Activated CD8-positive, alpha-beta memory T cell treated with anti-CD3 and anti-CD28 coated beads, Interleukin-2, amount 50 U/mL, for 24 hours (primary cell): ENCODE results near the gene IPMK.
"Not testable (repeated sequence)": the region's sequence is repeated elsewhere in the genome, so short reads cannot be mapped to it uniquely, and the experiment has no call there.

Source experiments
- DNase-seq: peaks from one replicate; pipeline ENCODE4 v3.0.0-alpha.2; 2020; ENCODE audit errors: extremely low read depth

IPMK gene

DNA sequence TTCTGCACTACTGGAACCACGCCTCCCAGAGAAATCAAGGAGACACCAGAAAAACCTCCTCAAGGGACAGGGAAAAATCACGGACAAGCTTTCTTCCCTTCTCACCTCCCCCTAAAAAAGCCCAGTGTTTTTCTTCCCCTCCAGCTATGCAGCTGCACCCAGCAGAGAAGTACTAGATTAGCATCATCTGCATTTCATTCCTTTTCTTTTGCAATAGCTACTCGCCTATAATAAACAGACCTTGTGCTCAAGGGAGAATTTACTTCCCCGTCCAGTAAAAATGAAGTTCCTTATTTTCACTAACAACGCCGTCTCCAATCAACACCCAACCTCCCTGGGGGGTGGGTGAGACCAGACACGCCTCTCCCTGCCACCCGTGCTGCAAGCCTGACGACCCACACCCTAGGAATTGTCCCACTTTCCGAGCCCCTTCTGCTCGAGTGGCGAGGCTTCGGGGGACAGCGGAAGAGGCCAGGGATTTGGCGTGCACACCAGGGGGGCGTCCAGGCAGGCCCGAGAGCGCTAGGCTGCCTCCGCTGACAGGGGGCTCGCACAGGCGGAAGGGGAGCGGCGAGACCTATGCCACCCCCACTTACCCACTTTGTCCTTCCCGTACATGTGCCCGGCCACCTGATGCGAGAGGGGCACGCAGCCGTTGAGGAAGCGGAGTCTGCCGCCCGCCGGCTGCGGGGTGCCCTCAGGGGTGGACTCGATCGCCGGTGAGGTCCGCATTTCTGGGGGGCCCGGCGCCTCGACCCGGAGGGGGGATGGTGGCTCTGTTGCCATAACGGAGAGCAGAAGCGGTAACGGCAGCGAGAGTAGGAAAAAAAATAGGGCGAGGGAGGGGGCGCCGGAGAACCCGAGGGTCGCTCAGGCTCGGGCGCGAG, 625 bp downstream of the IPMK start:
- DNase-seq, result no peak

DNA sequence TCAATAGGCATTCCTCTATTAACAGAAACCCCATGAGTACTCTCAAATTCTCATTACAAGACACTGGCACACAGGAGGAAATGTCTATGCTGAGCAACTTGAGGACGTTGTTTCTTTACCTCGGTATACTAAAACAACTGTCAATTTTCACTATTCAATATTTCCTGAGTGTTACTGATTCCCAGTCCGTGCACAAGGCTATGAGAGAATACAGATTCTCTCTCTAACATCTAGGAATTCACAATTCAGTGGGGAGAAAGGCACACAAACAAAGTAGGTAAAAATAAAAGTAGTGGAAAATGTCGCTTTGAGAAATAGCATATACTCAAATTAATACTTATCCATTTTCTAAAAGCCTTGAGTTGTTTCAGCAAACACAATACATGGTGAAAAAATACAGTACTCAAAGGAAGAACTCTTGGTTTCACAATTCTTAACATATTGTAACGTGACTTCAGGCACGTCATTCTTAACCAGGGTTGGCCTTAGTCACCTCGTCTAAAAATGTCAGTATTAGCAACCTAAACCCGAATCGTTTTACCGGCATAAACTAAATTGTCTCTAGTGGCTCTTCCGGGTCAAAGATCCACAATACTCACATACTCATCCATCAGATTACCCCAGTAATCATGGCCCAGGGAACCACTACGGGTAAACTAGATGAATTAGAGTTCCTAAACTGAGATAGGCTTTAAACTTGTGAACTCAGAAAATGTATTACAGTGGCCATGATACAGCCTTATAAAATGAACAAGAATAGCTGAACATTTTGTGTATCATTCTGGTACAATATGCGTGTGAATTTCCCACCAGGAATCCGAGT, 1.5 kb downstream of the IPMK start:
- DNase-seq, result no peak

DNA sequence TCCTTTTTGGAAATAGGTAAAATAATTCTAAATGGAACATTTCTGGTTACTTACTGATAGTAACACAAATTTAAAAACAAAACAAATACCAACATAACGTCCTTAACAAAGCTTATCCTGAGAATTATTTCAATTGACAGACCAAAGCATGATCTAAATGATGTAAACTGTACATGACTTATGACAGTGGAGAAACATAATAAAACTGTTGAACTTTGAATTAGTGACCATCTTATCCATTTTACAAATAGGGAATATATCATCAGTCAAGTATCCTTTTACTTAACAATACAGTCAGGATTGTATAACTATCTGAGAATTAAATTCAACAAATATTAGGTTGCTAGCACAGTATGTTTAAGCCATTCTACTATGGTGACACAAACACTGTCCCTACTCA, 2.4 kb downstream of the IPMK start:
- DNase-seq, result no peak

DNA sequence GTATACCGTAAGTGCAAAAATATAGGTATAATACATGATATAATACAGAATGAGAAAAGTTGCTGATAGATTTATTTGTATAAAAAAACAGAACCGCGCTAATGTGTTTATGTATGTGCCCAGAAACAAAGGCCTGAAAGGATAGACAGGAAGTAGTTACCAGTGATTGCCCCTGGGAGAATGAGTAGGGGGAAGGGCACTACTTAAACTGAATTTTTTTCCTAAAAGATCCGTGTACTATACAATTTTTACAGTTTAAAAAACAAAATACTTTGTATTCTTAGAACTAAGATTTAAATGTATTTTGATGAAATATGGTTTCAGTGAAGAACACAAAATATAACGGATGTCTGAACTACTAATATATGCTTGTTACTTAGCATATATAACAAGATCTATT, 2.9 kb downstream of the IPMK start:
- DNase-seq, result no peak

DNA sequence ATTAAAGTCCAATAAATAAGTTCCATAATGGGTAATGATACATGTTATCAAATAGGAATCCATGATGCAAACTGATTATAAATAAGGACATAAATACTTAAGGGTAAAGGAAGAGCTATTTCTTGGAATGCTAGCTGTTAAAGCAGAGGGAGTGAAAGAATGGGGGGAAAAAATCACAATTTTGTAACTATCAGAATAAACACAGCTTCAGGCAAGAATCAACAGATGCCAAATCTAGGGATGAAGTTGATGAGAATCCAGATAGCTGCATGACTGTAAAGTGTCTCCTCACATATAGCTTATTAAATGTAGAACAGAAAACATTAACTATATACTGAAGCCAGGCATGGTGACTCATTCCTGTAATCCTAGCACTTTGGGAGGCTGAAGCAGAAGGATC, 4.9 kb downstream of the IPMK start:
- DNase-seq, result no peak

DNA sequence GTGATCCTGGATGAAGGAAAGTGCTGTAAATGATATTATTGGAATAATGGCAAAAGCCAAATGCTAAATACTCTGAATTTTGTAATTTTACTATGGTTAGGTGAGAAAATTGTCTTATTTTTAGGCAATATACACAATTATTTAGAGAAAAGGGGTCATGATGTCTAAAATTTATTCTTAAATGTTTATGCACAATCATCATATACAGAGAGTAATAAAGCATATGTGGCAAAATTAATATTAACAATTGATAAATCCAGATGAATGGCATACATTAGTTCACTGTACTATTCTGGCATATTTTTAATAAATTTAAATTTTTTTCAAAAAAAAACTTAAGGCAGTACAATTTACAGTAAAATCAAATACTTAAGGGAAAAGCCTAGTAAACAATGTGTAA, 7.4 kb downstream of the IPMK start:
- DNase-seq, result no peak

DNA sequence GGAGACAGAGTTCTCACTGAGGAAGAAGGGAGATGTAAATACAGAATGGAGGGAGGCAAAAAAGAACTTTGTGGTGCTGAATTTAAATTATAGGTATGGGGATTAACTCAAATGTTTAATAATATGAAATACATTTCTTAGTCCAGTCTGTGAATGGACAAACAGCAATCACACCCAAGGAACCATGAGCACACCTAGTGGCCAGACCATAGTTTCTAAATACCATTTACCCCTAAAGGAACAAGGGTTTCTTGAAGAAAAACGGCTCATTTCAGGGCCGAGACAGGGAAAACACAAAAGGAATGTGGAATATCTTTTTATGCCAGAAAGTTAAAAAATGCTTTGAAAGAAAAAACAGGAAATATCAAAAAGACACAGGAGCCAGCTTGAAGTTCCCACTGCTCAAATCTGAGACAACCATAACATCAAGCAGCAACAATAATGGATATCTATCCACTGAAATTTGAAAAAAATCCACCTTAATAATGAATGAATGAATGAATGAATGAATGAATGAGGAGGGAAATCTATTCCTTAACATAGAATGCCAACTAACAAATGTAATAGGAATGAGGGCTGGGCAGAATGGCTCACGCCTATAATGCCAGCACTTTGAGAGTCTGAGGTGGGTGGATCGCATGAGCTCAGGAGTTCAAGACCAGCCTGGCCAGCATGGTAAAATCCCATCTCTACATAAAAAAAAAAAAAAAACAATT, 8.6 kb downstream of the IPMK start:
- no peak for DNase-seq

DNA sequence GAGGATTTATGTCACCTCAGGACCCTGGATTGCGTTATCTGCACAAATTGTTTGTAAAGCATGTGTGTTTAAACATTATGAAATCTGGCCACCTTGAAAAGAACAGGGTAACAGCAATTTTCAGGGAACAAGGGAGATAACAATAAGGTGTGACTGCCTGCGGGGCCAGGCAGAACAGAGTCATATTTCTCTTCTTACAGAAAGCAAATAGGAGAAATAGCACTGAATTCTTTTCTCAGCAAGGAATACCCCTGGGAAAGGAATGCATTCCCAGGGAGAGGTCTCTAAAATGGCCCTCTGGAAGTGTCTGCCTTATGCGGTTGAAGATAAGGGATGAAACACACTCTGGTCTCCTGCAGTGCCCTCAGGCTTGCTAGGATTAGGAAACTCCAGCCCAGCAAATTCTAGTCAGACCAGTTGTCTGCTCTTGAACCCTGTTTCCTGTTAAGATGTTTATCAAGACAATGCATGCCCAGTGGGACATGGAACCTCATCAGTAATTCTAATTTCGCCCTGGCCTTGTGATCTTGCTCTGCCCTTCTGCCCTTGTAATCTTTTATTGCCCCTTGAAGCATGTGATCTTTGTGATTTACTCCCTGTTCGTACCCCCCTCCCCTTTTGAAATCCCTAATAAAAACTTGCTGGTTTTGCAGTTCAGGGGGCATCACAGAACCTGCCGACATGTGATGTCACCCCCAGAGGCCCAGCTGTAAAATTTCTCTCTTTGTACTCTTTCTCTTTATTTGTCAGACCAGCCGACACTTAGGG, 11.5 kb downstream of the IPMK start:
- DNase-seq, result not testable (repeated sequence)

DNA sequence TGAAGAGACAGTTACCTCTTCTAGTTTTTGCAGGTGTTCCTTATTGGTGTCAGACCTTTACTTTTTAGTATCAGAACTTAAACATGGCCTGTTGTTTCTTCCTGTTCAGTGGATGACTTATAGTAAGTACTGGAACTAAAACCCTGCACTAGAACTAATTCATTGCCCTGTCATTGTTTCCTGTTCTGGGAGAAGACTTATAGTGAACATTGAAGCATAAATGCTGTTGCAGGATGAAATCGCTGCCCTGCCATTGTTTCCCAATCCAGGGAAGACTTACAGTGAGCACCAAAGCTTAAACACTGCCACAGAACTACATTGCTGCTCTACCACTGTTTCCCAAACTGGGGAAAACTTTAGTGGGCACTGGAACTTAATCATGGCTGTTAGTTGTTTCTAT, 13.1 kb downstream of the IPMK start:
- no peak for DNase-seq

DNA sequence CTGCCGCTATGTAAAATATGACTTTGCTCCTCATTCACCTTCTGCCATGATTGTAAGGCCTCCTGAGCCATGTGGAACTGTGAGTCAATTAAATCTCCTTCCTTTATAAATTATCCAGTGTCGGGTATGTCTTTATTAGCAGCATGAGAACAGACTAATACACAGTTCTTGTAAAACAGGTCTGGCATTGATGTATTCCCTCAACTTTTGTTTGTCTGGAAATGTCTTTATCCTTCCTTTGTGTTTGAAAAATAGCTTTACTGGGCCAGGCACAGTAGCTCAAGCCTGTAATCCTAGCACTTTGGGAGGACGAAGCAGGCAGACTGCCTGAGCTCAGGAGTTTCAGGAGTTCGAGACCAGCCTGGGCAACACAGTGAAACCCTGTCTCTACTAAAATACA, 14.5 kb downstream of the IPMK start:
- DNase-seq, result no peak

DNA sequence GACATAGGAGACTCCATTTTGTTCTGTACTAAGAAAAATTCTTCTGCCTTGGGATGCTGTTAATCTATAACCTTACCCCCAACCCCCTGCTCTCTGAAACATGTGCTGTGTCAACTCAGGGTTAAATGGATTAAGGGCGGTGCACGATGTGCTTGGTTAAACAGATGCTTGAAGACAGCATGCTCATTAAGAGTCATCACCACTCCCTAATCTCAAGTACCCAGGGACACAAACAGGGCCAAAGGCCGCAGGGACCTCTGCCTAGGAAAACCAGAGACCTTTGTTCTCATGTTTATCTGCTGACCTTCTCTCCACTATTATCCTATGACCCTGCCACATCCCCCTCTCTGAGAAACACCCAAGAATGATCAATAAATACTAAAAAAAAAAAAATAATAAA, 23.0 kb downstream of the IPMK start:
- DNase-seq, result not testable (repeated sequence)

DNA sequence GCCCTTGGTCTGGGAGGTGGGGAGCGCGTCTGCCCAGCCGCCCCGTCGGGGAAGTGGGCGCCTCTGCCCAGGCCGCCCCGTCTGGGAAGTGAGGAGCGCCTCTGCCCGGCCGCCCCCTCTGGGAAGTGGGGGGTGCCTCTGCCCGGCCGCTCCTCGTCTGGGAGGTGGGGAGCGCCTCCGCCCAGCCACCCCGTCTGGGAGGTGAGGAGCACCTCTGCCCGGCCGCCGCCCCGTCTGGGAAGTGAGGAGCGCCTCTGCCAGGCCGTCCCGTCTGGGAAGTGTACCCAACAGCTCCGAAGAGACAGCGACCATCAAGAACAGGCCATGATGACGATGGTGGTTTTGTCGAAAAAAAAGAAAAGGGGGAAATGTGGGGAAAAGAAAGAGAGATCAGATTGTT, 23.5 kb downstream of the IPMK start:
- DNase-seq, result not testable (repeated sequence)

DNA sequence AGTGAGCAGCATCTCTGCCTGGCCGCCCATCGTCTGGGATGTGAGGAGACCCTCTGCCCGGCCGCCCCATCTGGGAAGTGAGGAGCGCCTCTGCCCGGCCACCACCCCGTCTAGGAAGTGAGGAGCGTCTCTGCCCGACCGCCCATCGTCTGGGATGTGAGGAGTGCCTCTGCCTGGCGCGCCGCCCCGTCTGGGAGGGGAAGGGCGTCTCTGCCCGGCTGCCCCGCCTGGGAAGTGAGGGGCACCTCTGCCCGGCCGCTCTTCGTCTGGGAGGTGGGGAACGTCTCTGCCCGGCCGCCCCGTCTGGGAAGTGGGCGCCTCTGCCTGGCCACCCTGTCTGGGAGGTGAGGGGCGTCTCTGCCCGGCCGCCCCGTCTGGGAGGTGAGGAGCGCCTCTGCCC, 23.9 kb downstream of the IPMK start:
- not testable (repeated sequence) for DNase-seq

DNA sequence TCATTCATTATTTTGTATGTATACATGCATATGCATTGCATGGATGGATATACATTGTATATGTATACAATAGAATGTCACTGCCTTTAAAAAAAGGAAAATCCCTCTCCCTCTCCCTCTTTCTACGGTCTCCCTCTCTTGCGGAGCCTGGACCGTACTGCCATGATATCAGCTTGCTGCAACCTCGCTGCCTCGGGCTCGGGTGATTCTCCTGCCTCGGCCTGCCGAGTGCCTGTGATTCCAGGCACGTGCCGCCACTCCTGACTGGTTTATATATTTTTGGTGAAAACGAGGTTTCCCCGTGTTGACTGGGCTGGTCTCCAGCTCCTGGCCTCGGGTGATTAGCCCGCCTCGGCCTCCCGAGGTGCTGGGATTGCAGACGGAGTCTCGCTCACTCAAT, 24.4 kb downstream of the IPMK start:
- DNase-seq, result no peak

DNA sequence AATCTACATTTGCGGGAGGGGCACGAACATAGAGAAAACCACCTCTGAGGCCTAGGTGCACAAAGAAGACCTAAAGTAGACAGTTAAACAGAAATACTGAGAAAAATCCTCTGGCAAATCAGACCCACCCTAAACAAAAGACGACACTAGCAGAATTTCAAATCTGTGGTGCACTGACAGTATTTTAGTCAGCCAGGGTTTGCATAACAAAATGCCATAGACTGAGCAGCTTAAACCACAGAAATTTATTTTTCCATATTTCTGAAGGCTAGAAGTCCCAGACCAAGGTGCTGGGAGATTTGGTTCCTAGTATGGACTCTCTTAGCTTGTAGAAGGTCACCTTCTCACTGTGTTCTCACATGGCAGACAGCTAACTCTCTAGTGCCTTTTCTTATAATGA, 26.3 kb downstream of the IPMK start:
- DNase-seq, result no peak

DNA sequence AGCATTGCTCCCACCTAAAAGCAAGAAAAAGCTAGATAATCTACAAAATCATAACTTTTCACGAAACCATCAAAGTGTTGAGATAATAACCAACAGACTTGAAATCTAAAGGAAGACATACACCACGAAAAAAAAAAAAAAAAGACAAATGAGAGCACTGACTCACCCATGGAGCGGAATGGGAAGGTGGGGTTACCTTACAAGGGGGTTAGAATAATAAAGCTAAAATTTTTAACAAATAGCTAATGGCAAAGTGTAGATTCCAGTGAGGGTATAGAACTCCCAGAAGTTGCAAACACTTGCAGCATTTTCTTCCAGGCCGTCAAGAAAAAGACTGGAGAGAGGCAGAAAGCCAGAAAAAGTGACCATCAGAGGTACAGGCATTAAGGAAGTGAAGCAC, 27.2 kb downstream of the IPMK start:
- no peak for DNase-seq

DNA sequence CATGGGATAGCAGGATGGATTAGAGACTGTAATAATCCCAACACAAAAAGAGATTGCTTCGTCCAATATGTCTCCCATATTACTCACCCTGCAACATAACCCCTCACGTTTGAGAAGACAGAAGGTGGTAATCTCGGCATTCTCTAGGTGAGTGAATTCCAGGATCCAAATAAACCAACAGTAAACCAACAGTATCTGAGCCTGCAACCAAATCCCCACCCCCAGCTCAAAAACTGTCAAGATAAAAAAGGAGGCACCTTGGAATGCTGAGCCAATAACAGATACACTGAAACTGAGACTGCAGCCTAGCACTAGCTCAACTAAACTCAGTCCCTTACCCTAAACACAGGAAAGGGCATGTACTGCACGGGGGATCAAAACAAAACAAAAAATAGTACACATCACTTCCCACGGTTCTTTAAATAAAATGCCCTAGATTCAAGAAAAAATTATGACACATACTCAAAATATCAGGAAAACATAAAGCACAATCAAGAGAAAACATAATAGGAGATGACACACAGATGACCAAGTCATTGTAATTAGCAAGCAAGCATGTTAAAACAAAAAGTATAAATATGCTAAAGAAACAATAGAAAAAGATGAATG, 28.0 kb downstream of the IPMK start:
- no peak for DNase-seq

DNA sequence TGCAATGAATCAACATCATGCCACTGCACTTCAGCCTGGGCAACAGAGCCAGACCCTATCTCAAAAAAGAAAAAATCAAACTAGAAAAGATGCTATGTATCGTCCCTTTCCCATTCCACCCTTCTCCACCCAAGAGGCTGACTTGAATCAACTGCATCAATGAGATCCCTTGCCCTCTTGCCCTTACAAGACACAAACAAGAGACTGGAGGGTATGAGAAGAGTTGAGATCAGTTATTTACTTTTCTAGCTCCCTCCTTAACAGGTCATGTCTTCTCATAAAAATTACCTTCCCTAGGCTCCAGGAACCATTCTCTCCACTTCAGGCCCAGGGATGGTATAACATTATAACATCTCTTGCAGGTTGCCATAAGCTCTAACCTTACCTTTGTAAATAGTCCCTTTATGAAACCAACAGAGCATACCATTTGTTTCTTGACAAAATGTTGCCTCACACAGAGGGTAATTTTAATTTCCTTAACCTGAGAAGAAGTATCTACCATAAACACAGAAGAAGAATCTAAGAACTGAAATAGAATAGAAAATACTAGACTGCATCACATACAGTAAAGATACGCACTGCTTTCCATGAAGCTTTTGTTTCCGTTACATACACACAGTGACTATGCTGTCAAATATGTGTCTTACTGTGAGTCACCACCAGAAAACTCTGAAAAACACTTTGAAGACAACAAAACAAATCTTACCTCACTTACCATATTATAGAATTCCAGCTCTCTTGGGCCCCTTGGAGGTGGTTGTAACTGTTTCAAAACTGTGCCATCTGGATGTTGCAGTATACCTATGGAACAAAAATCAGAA, 30.5 kb downstream of the IPMK start:
- no peak for DNase-seq

DNA sequence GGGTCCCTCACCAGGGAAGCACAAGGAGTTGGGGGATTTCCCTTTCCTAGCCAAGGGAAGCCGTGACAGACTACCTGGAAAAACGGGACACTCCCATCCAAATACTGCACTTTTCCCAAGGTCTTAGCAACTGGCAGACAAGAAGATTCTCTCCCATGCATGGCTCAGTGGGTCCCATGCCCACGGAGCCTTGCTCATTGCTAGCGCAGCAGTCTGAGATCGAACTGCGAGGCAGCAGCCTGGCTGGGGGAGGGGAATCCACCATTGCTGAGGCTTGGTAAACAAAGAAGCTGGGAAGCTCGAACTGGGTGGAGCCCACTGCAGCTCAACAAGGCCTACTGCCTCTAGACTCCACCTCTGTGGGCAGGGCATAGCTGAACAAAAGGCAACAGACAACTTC, 37.8 kb downstream of the IPMK start:
- not testable (repeated sequence) for DNase-seq

DNA sequence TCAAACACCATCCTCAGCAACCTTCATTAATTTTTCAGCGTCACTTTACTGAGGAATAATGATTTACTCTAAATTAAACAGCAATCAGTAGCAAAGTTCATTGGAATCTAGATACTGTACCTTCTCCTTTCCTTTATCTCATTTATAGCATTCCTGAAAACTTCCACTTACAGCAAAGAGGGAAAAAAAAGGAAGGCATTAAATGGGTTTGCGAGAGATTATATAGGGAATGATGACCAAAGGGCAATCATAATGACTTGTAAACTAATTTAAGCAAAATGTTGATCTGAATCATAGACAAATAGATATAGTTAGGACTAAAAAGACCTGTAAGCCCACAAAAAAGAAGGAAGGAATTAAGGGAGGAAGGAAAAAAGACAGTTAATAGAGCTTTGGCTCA, 42.0 kb downstream of the IPMK start:
- no peak for DNase-seq
